Measurements from ENCODE around the gene EEF1G.
"Not testable (repeated sequence)": the region's sequence is repeated elsewhere in the genome, so short reads cannot be mapped to it uniquely, and the experiment has no call there.

Gene EEF1G

GRCh38 chr11:62554387-62555167 is 19.1 kb downstream of the EEF1G start:
- DNase-seq (ENCODE audit: low read depth): no peak

- no peak for DNase-seq (ENCODE audit: low read depth)
Observed at GRCh38 chr11:62553839-62554361, 19.8 kb downstream of the EEF1G start.

GRCh38 chr11:62553080-62553838 is 20.4 kb downstream of the EEF1G start:
- DNase-seq (ENCODE audit: low read depth): no peak

- DNase-seq (ENCODE audit: low read depth): no peak
Observed at GRCh38 chr11:62552485-62553079, 21.1 kb downstream of the EEF1G start.

GRCh38 chr11:62550478-62550877 is 23.2 kb downstream of the EEF1G start:
- not testable (repeated sequence) for DNase-seq (ENCODE audit: low read depth)

- no peak for DNase-seq (ENCODE audit: low read depth)
Observed at GRCh38 chr11:62548545-62549335, 25.0 kb downstream of the EEF1G start.

GRCh38 chr11:62547691-62548281 is 25.9 kb downstream of the EEF1G start:
- DNase-seq (ENCODE audit: low read depth): no peak

GRCh38 chr11:62546929-62547625 is 26.6 kb downstream of the EEF1G start:
- no peak for DNase-seq (ENCODE audit: low read depth)

GRCh38 chr11:62546244-62546928 is 27.3 kb downstream of the EEF1G start, which contains the start of gene AHNAK:
TSS of gene AHNAK (minus strand) at chr11:62546806. CDS start at chr11:62536098, 10,708 bp downstream.
- no peak for DNase-seq (ENCODE audit: low read depth)

GRCh38 chr11:62545437-62546243 is 28.1 kb downstream of the EEF1G start:
- DNase-seq (ENCODE audit: low read depth): peak; percentile 72

- DNase-seq (ENCODE audit: low read depth): no peak
Observed at GRCh38 chr11:62544581-62545436, 28.9 kb downstream of the EEF1G start.

GRCh38 chr11:62543680-62544444 is 29.8 kb downstream of the EEF1G start:
- no peak for DNase-seq (ENCODE audit: low read depth)

- DNase-seq (ENCODE audit: low read depth): no peak
Observed at GRCh38 chr11:62542750-62543567, 30.7 kb downstream of the EEF1G start.

GRCh38 chr11:62542111-62542745 is 31.5 kb downstream of the EEF1G start:
- DNase-seq (ENCODE audit: low read depth): no peak

- no peak for DNase-seq (ENCODE audit: low read depth)
Observed at GRCh38 chr11:62540804-62541701, 32.6 kb downstream of the EEF1G start.
